Fibroblast of peridontal ligament (primary cell): ENCODE results near the gene PTPRG.

Experiments
- DNase-seq: peaks from one replicate; pipeline ENCODE4 v3.0.0-alpha.2; 2010; ENCODE audit errors: extremely low read depth

The PTPRG gene

DNA sequence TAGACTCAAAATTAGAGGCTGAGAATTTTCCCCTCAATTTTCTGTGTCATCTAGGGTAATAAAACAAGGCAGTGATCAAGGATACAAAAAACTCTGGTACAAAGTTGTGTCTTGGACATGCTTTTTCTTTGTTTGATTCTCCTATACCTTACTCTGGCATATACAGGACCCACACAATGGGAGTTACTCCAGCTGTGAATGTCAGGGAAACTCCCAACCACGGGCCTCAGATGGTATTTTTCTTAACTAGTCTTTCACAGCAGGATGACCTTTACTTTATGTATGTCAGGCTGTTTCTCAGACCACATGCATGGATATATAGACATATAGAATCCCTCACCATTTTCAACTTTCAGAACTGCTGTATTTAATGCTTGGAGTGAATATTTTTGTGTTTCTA is 770.6 kb downstream of the PTPRG start:
- DNase-seq: no peak

GRCh38 chr3:62332835-62333244 is 771.5 kb downstream of the PTPRG start:
- DNase-seq: peak; percentile 54

DNA sequence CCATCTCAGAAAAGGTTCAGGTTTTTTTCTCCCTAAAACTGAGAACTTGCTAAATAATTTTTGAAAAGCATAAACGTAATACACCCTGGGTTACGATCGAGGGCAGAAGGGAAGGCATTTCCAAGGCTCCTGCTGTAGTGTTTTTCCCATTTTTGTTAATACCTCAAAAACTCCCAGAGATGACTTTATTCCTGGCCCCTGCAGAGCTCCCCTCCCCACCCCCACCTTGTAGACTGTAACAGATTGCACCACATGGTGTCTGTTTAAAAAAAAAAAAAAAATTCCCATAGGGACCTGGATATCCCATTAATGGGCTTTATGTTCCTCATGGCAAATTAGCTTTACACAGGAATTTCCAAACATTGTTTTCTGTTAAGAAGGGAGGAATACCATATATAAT is 773.8 kb downstream of the PTPRG start:
- DNase-seq: no peak

GRCh38 chr3:62343755-62344154 is 782.4 kb downstream of the PTPRG start:
- DNase-seq: no peak
